Measurements from ENCODE around the gene CTNNA2. TPM values are rescaled to one million over a fixed set of nuclear protein-coding genes. Genes with fewer than 3 reads are reported as not detected.
A peak's percentile ranks its signal among the peaks of the same experiment; 100 is the strongest.

Gene CTNNA2
- total RNA-seq, 1 experiment from 2014 or later = 0.41 TPM

DNA sequence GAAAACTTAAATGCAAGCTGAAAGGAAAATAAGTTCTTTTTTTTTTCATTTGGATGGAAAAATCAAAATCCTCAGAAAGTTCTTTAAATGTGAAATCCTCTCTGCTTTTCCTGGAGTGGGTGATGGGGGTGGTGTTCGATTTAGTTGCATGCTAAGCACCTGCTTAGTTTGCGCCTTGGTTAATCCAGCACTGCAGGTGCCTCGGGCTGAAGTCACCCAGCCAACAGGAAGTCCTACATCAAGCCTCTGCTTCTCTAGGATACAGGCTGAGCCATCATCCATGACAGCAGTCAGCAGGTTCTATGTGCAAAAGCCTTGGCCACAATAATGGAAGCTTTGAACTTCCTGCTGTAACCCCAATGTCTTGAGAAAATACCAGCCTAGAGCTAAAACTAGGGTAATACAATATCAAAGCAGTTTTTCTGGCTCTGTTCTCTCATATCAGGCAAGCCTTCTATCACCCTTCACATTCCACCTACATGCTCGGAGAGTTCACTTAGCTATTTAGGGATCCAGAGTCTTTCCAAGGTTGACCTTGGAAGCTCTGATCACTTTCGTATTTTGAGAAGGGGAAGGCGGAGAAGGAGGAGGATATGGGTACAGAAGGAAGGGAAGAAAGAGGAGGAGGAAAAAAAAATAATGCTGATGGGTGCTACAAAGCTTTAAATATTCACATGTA is 907.8 kb downstream of the CTNNA2 start:
- in situ Hi-C loops (cut with HindIII; ENCODE audit: low sequenced_read_pairs) = no loop called here
- no peak for DNase-seq (ENCODE audit: low spot score)

DNA sequence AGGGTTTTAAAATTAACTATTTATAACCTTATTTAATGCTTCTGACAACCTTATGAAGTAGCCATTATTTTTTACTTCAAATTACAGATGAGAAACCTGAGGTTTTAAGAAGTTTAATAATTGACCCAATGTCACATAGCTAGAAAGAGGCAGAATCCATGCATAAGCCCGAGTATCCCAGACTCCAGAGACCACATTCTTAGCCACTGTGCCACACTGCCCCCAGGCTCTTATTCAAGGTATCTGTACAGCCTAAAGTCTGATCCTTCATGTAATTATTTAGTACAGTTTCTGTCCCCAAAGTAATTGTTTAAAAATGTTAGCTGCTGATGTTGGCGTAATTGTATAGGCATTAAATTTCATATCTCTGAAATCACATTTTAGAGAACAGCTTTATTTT is 916.4 kb downstream of the CTNNA2 start:
- in situ Hi-C loops (cut with HindIII; ENCODE audit: low sequenced_read_pairs) = no loop called here
- DNase-seq (ENCODE audit: low spot score) = no peak

DNA sequence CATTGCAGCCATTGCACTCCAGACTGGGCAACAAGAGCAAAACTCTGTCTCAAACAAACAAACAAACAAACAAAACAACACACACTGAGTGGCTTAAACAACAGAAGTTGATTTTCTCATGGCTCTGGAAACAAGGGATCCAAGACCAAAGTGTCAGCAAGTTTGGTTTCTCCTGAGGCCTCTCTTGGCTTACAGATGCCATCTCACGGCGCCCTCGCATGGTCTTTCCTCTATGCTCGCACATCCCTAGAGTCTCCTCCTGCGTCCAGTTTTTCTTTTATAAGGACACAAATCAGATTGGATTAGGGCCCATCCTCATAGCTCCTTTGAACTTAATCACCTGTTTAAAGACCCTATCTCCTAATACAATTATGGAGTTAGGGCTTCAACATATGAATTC is 925.1 kb downstream of the CTNNA2 start:
- in situ Hi-C loops (cut with HindIII; ENCODE audit: low sequenced_read_pairs) = no loop called here
- no peak for DNase-seq (ENCODE audit: low spot score)

DNA sequence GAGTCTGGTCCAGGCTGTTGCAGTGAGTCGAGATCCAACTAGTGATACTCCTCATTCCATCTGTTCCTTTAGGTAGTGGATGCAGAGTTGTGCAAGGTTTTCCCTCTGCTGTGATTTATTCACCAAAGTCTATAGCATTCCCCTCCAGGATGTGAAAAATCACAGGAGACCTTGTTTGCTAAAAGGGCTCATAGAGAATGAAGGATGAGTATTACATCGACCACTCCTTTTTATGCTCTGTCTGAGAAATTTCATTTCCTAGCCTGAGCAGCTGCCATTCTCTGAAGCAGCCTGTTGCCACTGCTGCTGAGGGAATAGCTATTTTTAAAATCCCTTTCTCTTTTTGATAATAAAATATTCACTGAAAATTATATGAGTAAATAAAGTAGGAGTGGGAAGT is 925.8 kb downstream of the CTNNA2 start:
- DNase-seq (ENCODE audit: low spot score) = no peak
- in situ Hi-C loops (cut with HindIII; ENCODE audit: low sequenced_read_pairs) = no loop called here

DNA sequence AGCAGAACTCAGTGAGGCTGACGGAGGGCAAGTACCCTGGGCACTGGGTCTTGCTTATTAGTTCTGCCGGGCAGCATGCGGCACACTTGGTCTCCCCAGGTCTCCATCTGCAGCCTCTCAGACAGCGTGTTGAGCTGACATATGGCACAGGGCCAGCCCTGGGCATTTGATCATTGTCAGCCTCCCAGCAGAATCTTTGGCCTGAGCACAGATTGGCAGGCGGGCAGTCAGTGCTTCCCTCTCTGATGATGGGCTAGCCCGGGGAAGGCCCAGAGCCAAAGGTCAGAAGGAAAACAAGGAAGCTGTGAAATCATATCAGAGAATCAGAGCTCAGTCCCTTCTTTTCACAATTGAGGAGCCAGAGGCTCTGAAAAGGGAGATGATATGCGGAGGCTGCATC is 941.8 kb downstream of the CTNNA2 start:
- peak; percentile 98 for DNase-seq (ENCODE audit: low spot score)
- in situ Hi-C loops (cut with HindIII; ENCODE audit: low sequenced_read_pairs) = no loop called here

DNA sequence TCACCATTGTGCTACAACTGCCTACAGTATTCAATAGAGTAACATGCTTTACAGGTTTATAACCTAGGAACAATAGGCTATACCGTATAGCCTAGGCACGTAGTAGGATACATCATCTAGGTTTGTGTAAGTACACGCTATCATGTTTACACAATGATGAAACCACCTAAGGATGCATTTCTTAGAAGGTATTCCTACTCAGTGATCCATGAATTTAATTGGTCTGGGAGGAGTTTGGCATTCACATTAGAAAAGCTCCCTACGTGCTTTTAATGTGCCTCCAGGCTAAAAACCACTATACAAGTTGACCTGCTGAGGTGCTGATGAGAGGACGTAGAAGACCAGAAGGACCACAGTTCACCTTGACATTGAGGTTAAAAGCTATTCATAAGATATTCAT is 946.2 kb downstream of the CTNNA2 start:
- in situ Hi-C loops (cut with HindIII; ENCODE audit: low sequenced_read_pairs) = no loop called here
- DNase-seq (ENCODE audit: low spot score) = no peak

DNA sequence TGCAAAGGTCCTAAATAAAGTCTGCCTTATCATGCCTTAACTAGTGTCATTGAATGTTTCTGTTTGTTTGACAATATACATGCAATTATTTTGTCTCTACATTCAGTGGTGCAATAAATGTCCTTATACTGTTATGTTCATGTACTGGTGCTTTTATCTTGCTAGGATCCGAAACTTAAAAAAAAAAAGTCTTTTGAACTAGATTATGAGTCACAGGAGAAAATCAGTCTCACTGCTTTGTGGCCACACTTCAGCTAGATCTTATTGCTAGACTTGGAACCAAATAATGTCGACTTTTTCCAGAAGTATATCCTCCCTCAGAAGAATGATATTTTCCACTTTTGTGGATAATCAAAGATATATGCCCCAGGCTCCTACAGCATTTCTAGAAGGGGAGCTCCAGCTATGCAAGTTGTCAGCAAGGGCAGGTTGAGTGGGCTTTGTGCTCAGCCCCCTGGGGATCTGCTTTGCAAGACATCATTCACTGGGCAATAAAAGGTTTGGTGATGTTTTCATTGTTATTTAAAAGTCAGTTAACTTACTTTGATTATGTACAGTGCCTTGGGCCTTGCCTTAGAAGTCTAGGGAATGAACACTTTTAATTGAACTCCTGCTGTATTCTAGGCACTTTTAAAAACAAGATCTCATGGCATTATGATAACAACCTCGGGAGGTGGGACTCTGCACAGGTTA is 948.8 kb downstream of the CTNNA2 start:
- in situ Hi-C loops (cut with HindIII; ENCODE audit: low sequenced_read_pairs) = no loop called here
- DNase-seq (ENCODE audit: low spot score) = no peak

DNA sequence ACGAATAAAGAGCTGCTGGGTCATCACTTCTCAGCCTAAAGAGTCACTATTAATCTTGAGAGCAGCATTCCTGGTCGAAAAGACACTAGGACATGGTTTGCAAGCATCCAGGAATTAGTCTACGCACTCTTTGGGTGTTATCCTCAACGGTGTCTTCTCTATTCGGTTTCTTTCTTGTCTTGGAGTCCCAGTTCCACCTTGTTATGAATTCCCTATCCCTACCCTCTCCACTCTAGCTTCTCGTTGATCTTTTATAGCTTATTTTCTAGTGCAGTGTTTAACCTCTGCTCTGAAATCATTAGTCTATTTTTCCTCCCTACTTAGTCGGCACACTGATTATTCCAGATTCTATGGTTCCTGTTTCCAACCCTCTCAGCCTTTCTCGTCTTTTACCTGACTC is 949.8 kb downstream of the CTNNA2 start:
- in situ Hi-C loops (cut with HindIII; ENCODE audit: low sequenced_read_pairs) = no loop called here
- no peak for DNase-seq (ENCODE audit: low spot score)

DNA sequence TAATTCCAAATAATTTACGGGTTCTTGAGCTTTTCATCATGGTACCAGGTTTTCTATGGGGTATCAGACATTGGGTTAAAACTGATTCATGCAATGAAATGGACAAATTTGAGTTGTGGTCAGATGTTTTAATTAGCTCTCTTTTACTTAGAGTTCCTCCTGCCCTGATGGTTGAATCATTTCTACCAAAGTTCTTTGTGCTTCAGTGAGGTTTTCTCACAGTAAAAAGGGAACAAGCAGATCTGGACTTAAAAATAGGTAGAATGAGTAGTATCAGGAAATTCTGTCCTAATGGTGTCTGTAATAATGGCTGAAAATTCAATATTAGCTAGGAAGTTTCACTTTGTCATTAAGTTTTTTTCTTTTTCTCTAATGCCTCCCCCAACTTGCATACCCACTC is 951.4 kb downstream of the CTNNA2 start:
- no peak for DNase-seq (ENCODE audit: low spot score)
- in situ Hi-C loops (cut with HindIII; ENCODE audit: low sequenced_read_pairs) = no loop called here

DNA sequence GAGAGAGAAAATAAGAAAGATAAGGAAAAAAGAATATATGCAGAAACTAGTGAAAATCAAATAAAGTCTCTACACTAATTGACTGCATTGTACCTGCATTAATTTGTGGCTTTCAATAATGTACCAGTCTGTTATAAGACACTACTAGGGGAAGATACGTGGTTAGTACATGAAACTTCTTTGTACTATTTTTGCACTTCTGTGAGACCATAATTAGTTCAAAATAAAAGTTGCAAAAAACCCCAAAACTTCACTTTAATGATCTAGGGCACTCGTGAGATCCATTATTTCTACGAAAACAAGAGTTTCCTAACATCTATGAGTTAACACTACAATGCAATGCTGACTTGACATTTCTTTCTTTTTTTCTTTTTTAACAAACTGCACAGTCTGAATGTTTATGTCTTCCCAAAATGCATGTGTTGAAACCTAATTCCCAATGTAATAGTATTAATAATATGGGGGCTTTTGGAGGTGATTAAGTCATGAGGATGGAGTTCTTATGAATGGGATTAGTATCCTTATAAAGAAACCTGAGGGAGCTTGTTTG is 954.5 kb downstream of the CTNNA2 start:
- in situ Hi-C loops (cut with HindIII; ENCODE audit: low sequenced_read_pairs) = no loop called here
- no peak for DNase-seq (ENCODE audit: low spot score)

DNA sequence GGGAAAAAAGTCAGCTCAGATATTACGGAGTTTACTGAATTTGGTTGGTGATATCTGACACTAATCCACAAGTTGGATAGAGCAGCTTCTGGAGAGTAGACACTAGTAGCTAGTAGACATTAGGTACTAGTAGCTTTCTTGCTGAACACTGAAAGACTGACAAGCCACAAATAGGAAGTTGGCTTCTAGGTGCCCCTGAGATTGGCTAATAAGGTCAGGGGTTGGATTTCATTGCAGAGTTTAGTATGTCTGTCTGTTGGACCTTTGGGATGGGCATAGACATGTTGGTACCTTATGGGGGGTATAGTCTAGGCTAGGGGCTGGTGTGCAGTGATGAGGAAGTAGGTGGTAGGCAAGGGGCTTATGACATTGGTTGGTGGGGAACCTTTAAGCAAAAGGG is 956.6 kb downstream of the CTNNA2 start:
- in situ Hi-C loops (cut with HindIII; ENCODE audit: low sequenced_read_pairs) = no loop called here
- DNase-seq (ENCODE audit: low spot score) = no peak

DNA sequence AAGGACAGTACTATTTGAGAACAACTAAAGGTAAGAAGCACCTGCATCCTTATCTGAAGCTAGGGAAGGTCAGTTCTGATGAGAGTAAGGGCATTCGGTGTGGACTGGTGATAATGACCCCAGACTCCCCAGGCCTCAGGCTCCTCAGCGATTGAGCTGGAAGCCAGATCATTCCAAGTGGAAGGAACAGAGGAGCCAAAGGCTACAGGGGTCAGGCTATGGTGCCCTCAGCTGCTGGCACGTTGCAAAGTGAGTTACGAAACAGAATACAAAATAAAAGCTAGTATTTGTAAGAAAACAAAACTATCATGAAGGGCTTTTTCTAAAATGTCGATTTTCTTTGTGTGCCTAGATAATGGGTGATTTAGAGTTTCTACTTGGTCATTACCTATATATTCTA is 960.2 kb downstream of the CTNNA2 start:
- DNase-seq (ENCODE audit: low spot score) = no peak
- in situ Hi-C loops (cut with HindIII; ENCODE audit: low sequenced_read_pairs) = no loop called here

DNA sequence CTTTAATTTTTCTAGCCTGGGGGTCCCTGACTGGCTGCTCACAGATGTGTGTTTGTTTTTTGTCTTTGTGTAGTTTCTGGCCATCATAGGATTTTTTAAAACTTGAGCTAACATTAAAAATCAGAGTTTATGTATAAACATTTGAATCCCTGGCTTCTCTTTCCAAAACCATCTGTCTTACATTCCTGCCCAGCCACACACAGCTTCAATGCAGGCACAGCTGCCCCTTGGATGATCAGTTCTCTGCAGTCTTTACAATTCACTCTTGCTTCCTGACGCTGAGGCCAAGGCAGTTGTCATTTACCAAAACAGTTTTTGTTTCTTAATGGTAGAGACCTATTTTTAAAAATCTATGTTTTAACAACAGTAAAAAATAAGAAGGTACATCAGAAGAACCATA is 960.9 kb downstream of the CTNNA2 start:
- no peak for DNase-seq (ENCODE audit: low spot score)
- in situ Hi-C loops (cut with HindIII; ENCODE audit: low sequenced_read_pairs) = no loop called here

DNA sequence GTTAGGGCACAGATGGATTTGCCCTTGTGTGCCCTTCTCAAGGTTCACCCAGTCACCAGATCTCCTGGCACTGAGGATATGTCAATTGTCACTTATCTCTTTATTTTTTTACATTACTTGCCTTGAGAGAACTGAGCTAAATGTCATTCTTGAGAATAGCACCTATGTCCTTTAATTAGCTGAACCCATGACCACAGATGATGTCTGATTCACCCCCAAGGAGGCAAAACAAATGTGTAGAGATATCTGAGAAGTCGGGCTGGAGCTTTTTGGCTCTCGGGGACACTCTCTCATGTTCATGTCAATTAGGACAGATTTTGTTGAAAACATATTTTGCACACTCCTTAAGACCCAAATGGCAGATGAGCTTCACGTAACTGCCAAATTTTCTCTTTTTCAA is 963.1 kb downstream of the CTNNA2 start:
- in situ Hi-C loops (cut with HindIII; ENCODE audit: low sequenced_read_pairs) = no loop called here

DNA sequence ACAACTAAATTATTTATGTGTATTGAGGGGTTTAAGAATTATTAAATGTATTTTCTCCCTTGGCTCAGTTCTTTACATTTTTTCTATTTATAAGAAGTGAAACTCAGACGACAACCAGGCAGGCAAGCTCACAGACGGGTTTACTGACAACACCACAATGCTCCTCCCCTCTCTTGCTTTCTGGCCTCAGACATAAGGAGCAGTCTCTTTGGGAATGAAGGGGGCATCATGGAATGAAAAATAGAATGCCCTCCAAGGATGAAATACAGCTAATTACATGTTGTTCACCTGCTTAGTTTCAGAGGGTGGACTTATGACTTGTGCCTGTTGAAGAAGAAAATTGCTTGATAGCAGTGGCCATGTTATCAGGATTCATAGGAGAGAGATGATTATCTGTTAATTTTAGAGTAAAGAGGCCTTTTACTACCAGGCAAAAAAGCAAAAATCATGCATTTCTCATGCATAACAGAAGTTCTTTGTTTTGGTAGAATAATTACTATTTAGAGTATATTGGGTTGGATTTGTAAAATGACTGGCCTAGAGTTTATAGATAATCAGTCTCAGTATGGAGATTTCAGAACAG is 963.8 kb downstream of the CTNNA2 start:
- in situ Hi-C loops (cut with HindIII; ENCODE audit: low sequenced_read_pairs) = no loop called here
- no peak for DNase-seq (ENCODE audit: low spot score)

More for the DNA sequence above, 963.1 kb downstream of the CTNNA2 start:
- no peak for DNase-seq (ENCODE audit: low spot score)

DNA sequence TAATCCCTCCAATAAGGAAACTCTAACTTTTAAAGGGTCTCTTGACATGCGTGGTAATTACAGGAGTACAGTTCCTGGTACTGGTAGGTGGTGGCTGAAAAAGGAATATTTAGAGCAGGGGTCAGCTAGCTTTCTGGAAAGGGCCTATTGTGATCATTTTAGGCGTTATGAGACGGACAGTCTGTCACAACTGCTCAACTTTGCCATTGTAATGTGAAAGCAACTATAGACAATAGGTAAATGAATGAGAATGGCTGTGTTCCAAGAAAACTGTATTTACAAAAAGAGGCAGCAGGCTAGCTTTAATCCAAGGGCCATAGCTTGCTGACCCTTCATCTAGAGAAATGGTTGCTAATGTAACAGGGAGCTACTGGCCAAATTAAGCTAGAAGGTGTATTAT is 969.4 kb downstream of the CTNNA2 start:
- DNase-seq (ENCODE audit: low spot score) = no peak
- in situ Hi-C loops (cut with HindIII; ENCODE audit: low sequenced_read_pairs) = no loop called here

DNA sequence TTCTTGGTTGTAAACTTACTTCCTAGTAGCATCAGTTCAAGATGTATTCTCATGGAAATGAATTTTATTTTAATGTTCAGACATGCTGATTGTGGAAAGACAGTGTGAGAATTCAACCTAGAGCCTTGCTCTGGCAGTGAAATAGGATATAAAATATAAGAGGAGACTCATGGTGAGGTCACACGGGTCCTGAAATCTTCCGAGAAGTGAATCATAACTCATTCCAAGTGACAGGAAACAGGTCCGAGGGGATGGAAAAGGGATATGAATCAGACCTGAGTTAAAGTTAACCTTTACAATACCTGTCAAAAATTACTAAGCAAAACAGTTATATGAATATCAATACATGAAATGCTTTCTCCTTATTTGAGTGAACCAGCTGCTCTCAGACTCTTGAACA is 976.9 kb downstream of the CTNNA2 start:
- no peak for DNase-seq (ENCODE audit: low spot score)
- in situ Hi-C loops (cut with HindIII; ENCODE audit: low sequenced_read_pairs) = no loop called here

DNA sequence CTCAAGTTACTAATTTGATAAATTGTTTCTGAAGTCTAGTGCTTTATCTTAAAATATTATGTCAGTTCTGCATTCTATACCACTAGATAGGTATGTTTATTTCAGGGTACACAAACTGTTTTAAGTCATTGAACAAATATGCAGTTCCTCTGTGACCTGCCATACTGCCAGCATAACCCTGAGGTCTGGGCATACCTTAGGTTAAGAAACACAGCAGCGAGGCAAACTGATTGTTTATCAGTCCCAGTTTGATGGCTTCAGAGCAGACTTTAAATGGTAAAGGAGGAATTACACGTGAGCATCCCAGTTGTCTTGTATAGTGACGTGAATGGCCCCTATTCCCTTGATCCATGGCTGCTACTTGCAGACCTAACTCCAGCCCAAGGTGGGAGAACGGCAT is 978.1 kb downstream of the CTNNA2 start:
- in situ Hi-C loops (cut with HindIII; ENCODE audit: low sequenced_read_pairs) = no loop called here

DNA sequence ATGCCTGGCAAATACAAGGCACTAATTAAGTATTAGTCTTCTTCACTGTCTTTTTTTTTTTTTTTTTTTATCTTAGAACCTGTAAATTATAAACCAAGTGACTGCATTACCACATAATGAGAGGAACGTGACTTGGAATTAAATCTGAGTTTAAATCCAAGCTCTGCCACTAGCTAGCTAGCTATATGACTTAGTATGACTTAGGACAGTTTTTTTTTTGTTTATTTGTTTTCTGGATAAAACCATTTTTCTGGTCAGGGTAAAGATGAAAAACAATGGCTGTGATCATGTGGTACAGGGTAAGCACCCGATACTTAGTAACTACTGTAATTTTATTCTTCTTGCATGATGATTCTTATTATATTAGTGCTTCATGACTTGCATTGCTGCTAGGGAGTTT is 983.5 kb downstream of the CTNNA2 start:
- in situ Hi-C loops (cut with HindIII; ENCODE audit: low sequenced_read_pairs) = no loop called here
- no peak for DNase-seq (ENCODE audit: low spot score)

More for the DNA sequence above, 978.1 kb downstream of the CTNNA2 start:
- no peak for DNase-seq (ENCODE audit: low spot score)

DNA sequence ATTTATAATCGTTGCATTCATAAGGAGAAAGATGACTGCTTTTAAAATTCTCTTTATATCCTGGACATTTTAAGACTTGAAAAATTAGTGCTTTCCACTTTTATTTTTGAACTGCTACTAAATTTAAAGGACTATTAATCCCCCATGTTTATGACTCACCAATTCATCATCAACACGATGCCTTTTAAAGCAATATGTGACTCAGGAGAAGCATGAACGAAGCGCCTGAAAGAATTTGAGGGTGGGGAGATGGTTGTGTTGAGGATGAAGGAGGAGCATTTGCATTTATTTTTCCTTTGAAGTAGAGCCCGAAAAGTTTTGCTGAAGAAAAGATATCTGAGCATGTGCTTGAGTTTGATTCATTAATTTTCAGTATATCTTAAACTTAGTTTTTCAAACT is 983.9 kb downstream of the CTNNA2 start:
- in situ Hi-C loops (cut with HindIII; ENCODE audit: low sequenced_read_pairs) = no loop called here
- no peak for DNase-seq (ENCODE audit: low spot score)
